Hippocampal formation (tissue), 2 donors: ENCODE results near the gene RGS19.

Source experiments
- DNase-seq, 2 donors: peaks; one replicate each; lab custom pipeline; 2025; lab: John Stamatoyannopoulos, UW

Gene RGS19

GRCh38 chr20:64108731-64109681, 29.7 kb upstream of the RGS19 start:
- DNase-seq = no peak

- DNase-seq = no peak
Observed at GRCh38 chr20:64107736-64108457, 28.6 kb upstream of the RGS19 start.

GRCh38 chr20:64106981-64107735, 27.8 kb upstream of the RGS19 start, which contains the start of gene NPBWR2:
Gene NPBWR2 (minus strand): TSS chr20:64107565. CDS start chr20:64106831, 734 bp downstream.
- DNase-seq = no peak

GRCh38 chr20:64106435-64106961, 27.2 kb upstream of the RGS19 start:
- DNase-seq = no peak

- no peak for DNase-seq
Observed at GRCh38 chr20:64105846-64106434, 26.6 kb upstream of the RGS19 start.

GRCh38 chr20:64104667-64105451, 25.5 kb upstream of the RGS19 start:
- no peak for DNase-seq

- DNase-seq = no peak
Observed at GRCh38 chr20:64103871-64104666, 24.8 kb upstream of the RGS19 start.

GRCh38 chr20:64102647-64103354, 23.5 kb upstream of the RGS19 start:
- no peak for DNase-seq

GRCh38 chr20:64101731-64102621, 22.7 kb upstream of the RGS19 start:
- no peak for DNase-seq

GRCh38 chr20:64100946-64101688, 21.8 kb upstream of the RGS19 start:
- no peak for DNase-seq

GRCh38 chr20:64100566-64100888, 21.2 kb upstream of the RGS19 start:
- no peak for DNase-seq

- no peak for DNase-seq
Observed at GRCh38 chr20:64099880-64100565, 20.7 kb upstream of the RGS19 start.

- no peak for DNase-seq
Observed at GRCh38 chr20:64099086-64099786, 19.9 kb upstream of the RGS19 start.

- no peak for DNase-seq
Observed at GRCh38 chr20:64098471-64099013, 19.2 kb upstream of the RGS19 start.

- no peak for DNase-seq
Observed at GRCh38 chr20:64096535-64096934, 17.2 kb upstream of the RGS19 start.

- no peak for DNase-seq
Observed at GRCh38 chr20:64095927-64096326, 16.6 kb upstream of the RGS19 start.
